Stimulated activated CD8-positive, alpha-beta memory T cell treated with anti-CD3 and anti-CD28 coated beads, Interleukin-2, amount 100 ng/mL, for 48 hours (primary cell): ENCODE results near the gene PTTG1.

Source experiments
- DNase-seq, 2 donors: peaks; one replicate each; pipeline ENCODE4 v3.0.0-alpha.2; 2020; ENCODE audit warnings: low read depth in 2 of 2

PTTG1 gene

DNA sequence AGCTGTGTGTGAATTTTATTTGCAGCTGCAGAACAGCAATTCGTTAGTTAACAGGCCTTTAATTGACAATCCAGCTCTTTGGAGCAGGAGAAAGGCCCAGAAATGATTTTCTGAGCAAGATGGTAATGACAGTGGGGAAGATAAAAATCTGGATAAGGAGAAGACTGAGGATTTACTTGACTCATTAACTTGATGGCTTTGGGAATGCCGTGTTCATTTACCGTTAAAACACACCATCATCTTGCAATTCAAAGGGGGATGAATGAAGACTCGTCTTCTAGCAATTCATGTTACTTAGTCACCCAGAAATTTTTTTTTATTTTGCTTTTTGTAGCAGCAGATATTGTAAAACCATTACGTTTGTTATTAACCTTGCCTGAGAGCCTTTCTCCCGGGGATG lies 52.0 kb downstream of the PTTG1 start:
- DNase-seq, result no peak

DNA sequence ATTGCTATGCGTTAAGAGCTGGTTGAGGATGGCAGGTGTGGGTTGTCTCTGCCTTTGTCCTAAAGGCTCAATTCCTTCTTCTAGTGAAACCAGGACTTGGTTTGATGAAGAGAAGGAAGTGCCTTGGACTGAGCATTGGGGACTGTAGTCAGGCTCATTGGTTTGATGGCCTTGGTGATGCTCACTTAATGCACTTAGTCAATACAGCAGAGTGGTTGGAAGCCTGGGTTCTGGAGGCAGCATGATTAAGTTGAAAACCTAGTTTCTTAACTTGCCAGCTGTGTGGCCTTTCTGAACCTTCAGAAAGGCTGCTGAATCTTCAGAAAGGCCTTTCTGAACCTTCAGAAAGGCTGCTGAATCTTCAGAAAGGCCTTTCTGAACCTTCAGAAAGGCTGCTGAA lies 52.4 kb downstream of the PTTG1 start:
- DNase-seq, result no peak

DNA sequence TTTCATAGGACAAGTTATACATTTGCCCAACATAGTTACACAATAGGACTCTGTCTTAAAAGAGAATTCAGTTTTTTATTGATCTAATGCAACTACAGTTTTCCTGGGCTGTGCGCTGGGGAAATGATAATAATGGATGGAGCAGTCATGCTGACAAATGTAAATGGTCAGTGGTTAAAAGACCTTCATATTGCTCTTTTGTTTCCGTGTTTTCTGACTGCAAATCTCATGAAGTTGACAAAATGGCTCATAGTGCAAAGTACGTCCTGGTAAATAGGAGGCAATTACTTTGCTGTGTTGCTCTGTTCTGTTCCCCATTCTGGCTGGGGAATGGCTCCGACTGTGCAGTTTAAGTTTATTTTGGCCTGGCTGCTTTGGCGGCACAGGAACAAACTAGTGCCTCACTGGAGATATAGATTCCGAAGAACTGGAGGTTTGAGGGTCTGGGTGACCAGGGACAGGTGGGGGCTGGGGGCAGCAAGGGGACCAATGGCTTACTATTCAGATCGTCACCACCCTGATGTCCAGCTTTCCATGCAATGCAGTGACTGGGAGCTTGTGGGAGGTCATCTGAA lies 54.3 kb downstream of the PTTG1 start:
- no peak for DNase-seq

DNA sequence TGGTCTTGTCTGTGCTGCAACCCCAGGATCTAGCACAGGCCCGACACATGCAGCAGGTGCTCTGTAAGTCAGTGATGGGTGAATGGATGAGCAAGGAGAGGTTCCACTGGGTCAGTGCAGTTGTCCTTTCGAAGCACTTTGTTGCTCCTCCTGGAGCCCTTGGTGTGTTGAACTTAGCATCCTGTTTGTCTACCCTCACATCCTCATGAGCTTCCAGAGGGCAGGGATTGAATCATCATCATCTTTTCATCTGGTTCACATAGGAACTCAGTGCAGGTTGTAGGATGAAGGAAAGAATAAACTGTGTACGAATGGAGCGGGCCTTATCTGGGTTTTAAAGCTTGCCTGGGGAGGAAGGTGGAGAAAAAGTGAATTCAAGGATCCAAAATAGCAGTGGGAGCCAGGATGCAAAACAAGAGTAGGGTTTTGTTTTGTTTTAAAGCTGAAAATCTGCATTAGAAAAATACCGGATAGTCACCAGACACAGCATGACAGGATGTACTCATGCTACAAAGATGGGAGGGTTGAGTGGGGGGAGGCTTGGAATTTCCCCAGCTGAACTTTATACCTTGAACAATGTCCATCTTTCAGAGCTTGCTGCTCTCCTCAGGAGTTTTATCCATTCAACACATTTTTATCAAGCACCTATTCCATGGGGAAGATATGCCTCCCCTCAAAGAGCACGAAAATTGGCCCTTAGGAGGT lies 55.8 kb downstream of the PTTG1 start:
- DNase-seq, result no peak

DNA sequence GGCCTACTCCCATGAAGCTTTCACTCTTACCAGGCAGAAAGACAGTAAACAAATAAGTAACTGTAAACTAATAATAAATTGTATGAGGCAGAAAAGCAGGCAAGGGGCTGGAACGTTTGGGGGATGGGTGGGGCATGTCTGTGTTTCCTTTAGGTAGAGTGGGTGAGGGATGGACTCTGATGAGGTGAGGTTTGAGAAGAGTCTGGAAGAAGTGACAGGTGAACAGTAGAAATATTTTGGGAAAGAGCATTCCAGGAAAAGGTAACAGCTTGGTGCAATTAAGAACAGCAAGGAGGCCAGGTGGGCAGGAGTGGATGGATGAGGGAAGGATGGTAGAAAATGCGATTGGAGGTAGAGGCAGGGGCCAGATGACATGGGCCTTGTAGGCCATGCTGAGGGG lies 56.5 kb downstream of the PTTG1 start:
- no peak for DNase-seq
